ENCODE measurements around the gene TOP3A.

TOP3A gene

GRCh38 chr17:18322522-18322921 lies 7.7 kb upstream of the TOP3A start:
- TF ChIP-seq POLR2A (IDR thresholded peaks at IDR 0.05; ENCODE audit: extremely low read depth, insufficient read length): no peak
- no peak overlapping the region for H3K4me3 ChIP-seq (ENCODE audit: low read depth, low read length)

GRCh38 chr17:18321309-18321708 lies 6.5 kb upstream of the TOP3A start:
- TF ChIP-seq MAX (IDR thresholded peaks at IDR 0.05; ENCODE audit: low read depth, low read length) (no peak), POLR2A (IDR thresholded peaks at IDR 0.05; ENCODE audit: extremely low read depth, insufficient read length) (no peak), CTCF (IDR thresholded peaks at IDR 0.05; ENCODE audit: low read depth, low read length) (peak; percentile 28)
- no peak overlapping the region for H3K4me3 ChIP-seq (ENCODE audit: low read depth, low read length)
- DNase-seq (ENCODE audit: low read depth): peak; percentile 38

More at GRCh38 chr17:18322522-18322921, 7.7 kb upstream of the TOP3A start:
- DNase-seq (ENCODE audit: low read depth): no peak

- TF ChIP-seq MYC (IDR thresholded peaks at IDR 0.05; ENCODE audit: low read depth, low read length) (no peak), CTCF (IDR thresholded peaks at IDR 0.05; ENCODE audit: low read depth, low read length) (no peak), MAX (IDR thresholded peaks at IDR 0.05; ENCODE audit: low read depth, low read length) (no peak)
- DNase-seq (ENCODE audit: low read depth): no peak
- H3K4me3 ChIP-seq (ENCODE audit: low read depth, low read length): no peak overlapping the region
These were observed 5.5 kb upstream of the TOP3A start for GRCh38 chr17:18320301-18320700.

GRCh38 chr17:18319604-18320256 lies 4.9 kb upstream of the TOP3A start:
- peak; percentile 70 for DNase-seq (ENCODE audit: low read depth)
- no peak overlapping the region for H3K4me3 ChIP-seq (ENCODE audit: low read depth, low read length)
- TF ChIP-seq MYC (IDR thresholded peaks at IDR 0.05; ENCODE audit: low read depth, low read length): no peak
- TF ChIP-seq CTCF (IDR thresholded peaks at IDR 0.05; ENCODE audit: low read depth, low read length): peak; percentile 41

GRCh38 chr17:18318771-18319450 lies 4.1 kb upstream of the TOP3A start:
- peak overlapping the region; percentile 7 for H3K4me3 ChIP-seq (ENCODE audit: low read depth, low read length)
- no peak for DNase-seq (ENCODE audit: low read depth)

GRCh38 chr17:18318117-18318516 lies 3.3 kb upstream of the TOP3A start:
- TF ChIP-seq MAX (IDR thresholded peaks at IDR 0.05; ENCODE audit: low read depth, low read length) (no peak), POLR2A (IDR thresholded peaks at IDR 0.05; ENCODE audit: extremely low read depth, insufficient read length) (no peak), CTCF (IDR thresholded peaks at IDR 0.05; ENCODE audit: low read depth, low read length) (no peak), MYC (IDR thresholded peaks at IDR 0.05; ENCODE audit: low read depth, low read length) (no peak)
- H3K4me3 ChIP-seq (ENCODE audit: low read depth, low read length): peak overlapping the region; percentile 47
- no peak for DNase-seq (ENCODE audit: low read depth)

More at GRCh38 chr17:18318771-18319450, 4.1 kb upstream of the TOP3A start:
- TF ChIP-seq CTCF (IDR thresholded peaks at IDR 0.05; ENCODE audit: low read depth, low read length) (no peak), MYC (IDR thresholded peaks at IDR 0.05; ENCODE audit: low read depth, low read length) (no peak), MAX (IDR thresholded peaks at IDR 0.05; ENCODE audit: low read depth, low read length) (no peak), POLR2A (IDR thresholded peaks at IDR 0.05; ENCODE audit: extremely low read depth, insufficient read length) (no peak)

Data from NB4 (cell line).